Activated T-helper 2 cell treated with anti-CD3 and anti-CD28 coated beads, Interferon-gamma antibody, Interleukin-2, Interleukin-4, amounts not matched to agents 10 μg/mL and 5 μg/mL and 100 μg/mL, durations not matched to agents 14 hours and 24 hours and 36 hours (primary cell): ENCODE data around the gene CASQ1. TPM values are rescaled to one million over a fixed set of nuclear protein-coding genes. Genes with fewer than 3 reads are reported as not detected.

ENCODE experiments used
- DNase-seq: peaks from one replicate; pipeline ENCODE4 v3.0.0; 2021; ENCODE audit warnings: low spot score
- H3K27ac Mint-ChIP-seq: one replicate; pipeline ENCODE4 v1.8.0; 2021; ENCODE audit warnings: mixed read lengths
- H3K27me3 Mint-ChIP-seq: one replicate; pipeline ENCODE4 v1.8.0; 2021; ENCODE audit warnings: low read depth, mixed read lengths
- H3K36me3 Mint-ChIP-seq: one replicate; pipeline ENCODE4 v1.8.0; 2021; ENCODE audit warnings: low read depth, mixed read lengths
- H3K4me1 Mint-ChIP-seq: one replicate; pipeline ENCODE4 v1.8.0; 2021; ENCODE audit warnings: low read depth, mixed read lengths
- H3K4me3 Mint-ChIP-seq: one replicate; pipeline ENCODE4 v1.8.0; 2021; ENCODE audit warnings: low read depth, mild to moderate bottlenecking, moderate library complexity, mixed read lengths
- H3K9me3 Mint-ChIP-seq: one replicate; pipeline ENCODE4 v1.8.0; 2021; ENCODE audit warnings: mixed read lengths
- intact Hi-C: fragments of 100-400 bp; cut with micrococcal nuclease; formaldehyde crosslinking; loops from one replicate; pipeline ENCODE4 v1.15.1; 2023
- total RNA-seq: library from RNA; stranded (reverse); gene quantifications from 2 replicates; pipeline ENCODE4 v1.2.3, GENCODE V29; 2022

The CASQ1 gene
- total RNA-seq, 1 donor from 2014 or later: 0.37 TPM

DNA sequence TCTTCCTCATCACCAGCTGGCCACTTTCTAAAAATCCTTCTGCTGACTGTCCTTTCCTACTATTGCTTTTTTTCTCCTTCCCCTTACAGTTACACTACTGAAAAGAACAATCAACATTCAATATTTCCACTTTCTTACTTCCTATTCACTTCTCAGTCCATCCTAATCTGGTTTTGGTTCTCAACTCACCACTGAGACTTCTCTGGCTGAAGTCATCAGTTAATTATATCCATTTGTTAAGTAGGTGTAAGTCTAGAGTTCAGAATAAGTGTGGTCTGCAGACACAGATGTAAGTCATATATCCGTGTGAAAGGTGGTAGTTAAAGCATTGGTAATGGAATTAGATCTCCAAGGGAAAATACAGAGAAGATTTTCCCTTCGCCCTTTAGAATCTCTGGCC is 36.2 kb downstream of the CASQ1 start:
- H3K36me3 Mint-ChIP-seq: peaks cover 61% of the 10 kb centered on the region

DNA sequence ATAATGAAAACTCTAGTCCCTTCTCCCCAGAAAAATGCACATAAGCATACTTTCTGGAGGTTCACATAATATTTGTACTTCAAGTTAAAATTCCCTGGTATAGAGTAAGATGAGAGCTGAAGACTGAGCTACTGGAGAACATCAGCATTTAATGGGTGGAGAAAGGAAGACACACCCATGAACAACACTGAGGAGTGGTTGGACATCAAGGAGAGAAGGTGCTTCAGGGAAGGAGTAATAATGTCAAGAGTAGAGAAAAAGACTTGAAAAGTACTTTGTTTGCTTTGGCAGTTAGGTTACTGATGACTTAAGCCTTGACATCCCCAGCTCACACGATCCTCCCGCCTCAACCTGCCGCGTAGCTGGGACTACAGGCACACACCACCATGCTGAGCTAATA is 36.7 kb downstream of the CASQ1 start:
- no peaks in the 10 kb centered on the region for H3K9me3 Mint-ChIP-seq
- intact Hi-C loops: no loop called here
- H3K4me3 Mint-ChIP-seq: no peak overlapping the region

More for the DNA sequence above, 36.2 kb downstream of the CASQ1 start:
- Mint-ChIP-seq H3K27ac (no peak overlapping the region), H3K4me3 (no peak overlapping the region), H3K27me3 (no peaks in the 10 kb centered on the region), H3K4me1 (no peaks in the 10 kb centered on the region), H3K9me3 (no peaks in the 10 kb centered on the region)
- no peak for DNase-seq
- intact Hi-C loops: no loop called here

DNA sequence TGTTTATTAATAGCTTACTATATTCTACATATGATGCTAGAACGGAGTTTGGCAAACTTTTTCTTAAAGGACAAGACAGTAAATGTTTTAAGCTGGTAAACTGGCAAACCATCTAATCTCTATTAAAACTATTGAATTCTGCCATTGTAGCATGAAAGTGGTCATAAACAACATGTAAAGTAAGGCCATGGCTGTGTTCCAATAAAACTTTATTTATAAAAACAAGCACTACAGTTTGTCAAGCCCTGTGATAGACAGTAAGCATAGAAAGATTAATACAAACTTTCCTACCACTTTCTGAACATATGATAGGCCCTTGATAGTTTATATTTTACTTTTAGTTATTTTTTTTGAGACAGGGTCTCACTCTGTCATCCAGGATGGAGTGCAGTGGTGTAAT is 37.2 kb downstream of the CASQ1 start:
- no peaks in the 10 kb centered on the region for H3K9me3 Mint-ChIP-seq
- no peak overlapping the region for H3K4me3 Mint-ChIP-seq
- no peak overlapping the region for H3K27ac Mint-ChIP-seq
- intact Hi-C loops: no loop called here
- no peak for DNase-seq
- no peaks in the 10 kb centered on the region for H3K4me1 Mint-ChIP-seq
- H3K27me3 Mint-ChIP-seq: no peaks in the 10 kb centered on the region
- H3K36me3 Mint-ChIP-seq: peaks cover 56% of the 10 kb centered on the region

More for the DNA sequence above, 36.7 kb downstream of the CASQ1 start:
- H3K27ac Mint-ChIP-seq: no peak overlapping the region
- H3K4me1 Mint-ChIP-seq: no peaks in the 10 kb centered on the region
- no peak for DNase-seq
- peaks cover 61% of the 10 kb centered on the region for H3K36me3 Mint-ChIP-seq
- H3K27me3 Mint-ChIP-seq: no peaks in the 10 kb centered on the region

DNA sequence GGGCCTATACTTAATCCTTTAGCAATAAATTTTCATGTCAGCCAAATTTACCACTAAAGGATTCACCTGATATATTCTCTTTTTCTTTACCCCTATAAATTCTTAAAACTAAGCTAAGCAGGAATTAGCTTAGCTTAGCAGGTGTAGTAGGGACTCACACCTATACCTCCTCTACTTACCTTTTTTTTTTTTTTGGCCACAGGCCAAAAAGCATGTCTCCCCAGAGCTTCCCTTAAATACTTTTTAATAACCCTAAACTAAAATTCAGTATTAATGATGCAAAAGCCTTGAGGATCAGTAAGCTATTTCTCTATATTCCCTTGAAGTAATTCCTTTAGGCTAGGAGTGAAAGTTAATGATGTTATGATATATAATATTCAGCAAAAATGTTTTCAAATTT is 38.1 kb downstream of the CASQ1 start:
- Mint-ChIP-seq H3K9me3 (no peaks in the 10 kb centered on the region), H3K27ac (no peak overlapping the region), H3K27me3 (no peaks in the 10 kb centered on the region), H3K4me1 (no peaks in the 10 kb centered on the region), H3K4me3 (no peak overlapping the region), H3K36me3 (peaks cover 53% of the 10 kb centered on the region)
- no peak for DNase-seq
- intact Hi-C loops: no loop called here

DNA sequence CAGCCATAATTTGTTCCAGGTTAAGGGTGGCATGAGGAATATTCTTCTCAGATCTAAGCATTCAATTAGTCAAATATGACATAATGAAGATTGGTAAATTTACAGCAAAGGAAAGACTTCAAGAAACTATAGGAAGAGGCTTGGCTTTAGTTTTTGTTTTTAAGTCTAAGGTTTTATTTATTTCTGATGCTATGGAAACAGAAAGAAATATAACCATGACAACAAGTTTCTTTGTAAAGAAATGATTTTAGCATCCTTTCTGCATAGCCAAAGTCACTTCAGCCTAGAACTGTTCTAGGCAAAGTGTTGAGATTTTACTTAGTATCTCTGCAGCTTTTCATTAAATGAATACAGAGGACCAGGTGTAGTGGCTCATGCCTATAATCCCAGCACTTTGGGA is 42.5 kb downstream of the CASQ1 start:
- Mint-ChIP-seq H3K9me3 (no peaks in the 10 kb centered on the region), H3K27me3 (no peaks in the 10 kb centered on the region), H3K27ac (no peak overlapping the region), H3K36me3 (peaks cover 73% of the 10 kb centered on the region), H3K4me3 (no peak overlapping the region), H3K4me1 (peaks cover 12% of the 10 kb centered on the region)
- intact Hi-C loops: no loop called here
- DNase-seq: no peak

DNA sequence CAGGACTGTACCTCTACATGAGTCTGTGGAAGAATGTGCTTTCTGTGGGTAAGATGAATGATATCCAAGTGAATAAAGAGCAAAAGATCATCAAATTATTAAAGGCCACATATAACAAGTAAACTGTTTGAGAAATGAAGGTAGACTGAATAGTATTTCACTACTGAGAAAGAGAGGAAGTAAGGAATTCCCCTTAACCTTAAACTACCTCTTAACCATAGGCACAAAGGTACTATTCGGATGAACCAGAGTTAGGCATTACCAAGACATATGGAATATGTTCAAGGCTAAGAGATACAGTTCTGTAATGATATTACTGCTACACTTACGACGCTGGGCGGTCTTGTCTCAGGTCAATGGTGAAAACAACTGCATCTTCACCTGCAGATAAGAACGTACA is 46.4 kb downstream of the CASQ1 start:
- H3K27ac Mint-ChIP-seq: no peak overlapping the region
- intact Hi-C loops: no loop called here
- peaks cover 16% of the 10 kb centered on the region for H3K4me1 Mint-ChIP-seq
- peaks cover 69% of the 10 kb centered on the region for H3K36me3 Mint-ChIP-seq
- no peak overlapping the region for H3K4me3 Mint-ChIP-seq
- no peaks in the 10 kb centered on the region for H3K9me3 Mint-ChIP-seq
- DNase-seq: no peak
- no peaks in the 10 kb centered on the region for H3K27me3 Mint-ChIP-seq

DNA sequence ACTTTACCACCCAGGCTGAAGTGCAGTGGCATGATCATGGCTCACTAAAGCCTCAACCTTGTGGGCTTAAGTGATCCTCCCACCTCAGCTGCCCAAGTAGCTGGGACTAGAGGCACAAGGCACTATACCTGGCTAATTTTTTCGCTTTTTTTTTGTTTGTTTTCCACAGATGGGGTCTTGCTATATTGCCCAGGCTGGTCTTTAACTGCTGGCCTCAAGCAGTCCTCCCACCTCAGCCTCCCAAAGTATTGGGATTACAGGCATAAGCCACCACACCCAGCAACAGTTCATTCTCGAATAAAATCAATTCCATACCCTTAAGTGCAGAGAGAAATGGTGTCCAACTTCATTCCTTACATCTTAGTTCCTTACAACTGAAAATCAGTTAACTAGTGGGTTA is 47.2 kb downstream of the CASQ1 start:
- Mint-ChIP-seq H3K9me3 (no peaks in the 10 kb centered on the region), H3K27me3 (no peaks in the 10 kb centered on the region), H3K4me3 (no peak overlapping the region), H3K36me3 (peaks cover 67% of the 10 kb centered on the region), H3K27ac (no peak overlapping the region), H3K4me1 (peaks cover 16% of the 10 kb centered on the region)
- no peak for DNase-seq
- intact Hi-C loops: no loop called here

DNA sequence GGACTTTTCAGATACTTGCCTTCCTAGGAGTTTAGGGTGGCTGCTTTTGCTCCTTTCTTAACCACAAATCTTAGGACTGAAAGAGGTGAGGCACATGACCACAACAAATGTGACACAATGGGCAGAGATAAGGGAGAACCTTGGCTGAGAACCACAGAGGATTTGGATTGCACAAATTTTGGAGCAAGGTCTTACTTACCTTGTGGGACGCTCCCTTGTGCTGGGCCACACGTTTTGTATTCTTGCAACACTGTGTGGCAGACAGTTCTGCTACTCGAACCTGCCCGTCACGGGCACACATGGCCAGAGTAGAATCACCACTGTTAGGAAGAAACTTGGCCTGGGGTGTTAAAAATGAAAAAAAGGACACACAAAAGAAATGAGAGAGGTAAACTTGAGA is 48.0 kb downstream of the CASQ1 start:
- Mint-ChIP-seq H3K36me3 (peaks cover 67% of the 10 kb centered on the region), H3K27me3 (no peaks in the 10 kb centered on the region)

DNA sequence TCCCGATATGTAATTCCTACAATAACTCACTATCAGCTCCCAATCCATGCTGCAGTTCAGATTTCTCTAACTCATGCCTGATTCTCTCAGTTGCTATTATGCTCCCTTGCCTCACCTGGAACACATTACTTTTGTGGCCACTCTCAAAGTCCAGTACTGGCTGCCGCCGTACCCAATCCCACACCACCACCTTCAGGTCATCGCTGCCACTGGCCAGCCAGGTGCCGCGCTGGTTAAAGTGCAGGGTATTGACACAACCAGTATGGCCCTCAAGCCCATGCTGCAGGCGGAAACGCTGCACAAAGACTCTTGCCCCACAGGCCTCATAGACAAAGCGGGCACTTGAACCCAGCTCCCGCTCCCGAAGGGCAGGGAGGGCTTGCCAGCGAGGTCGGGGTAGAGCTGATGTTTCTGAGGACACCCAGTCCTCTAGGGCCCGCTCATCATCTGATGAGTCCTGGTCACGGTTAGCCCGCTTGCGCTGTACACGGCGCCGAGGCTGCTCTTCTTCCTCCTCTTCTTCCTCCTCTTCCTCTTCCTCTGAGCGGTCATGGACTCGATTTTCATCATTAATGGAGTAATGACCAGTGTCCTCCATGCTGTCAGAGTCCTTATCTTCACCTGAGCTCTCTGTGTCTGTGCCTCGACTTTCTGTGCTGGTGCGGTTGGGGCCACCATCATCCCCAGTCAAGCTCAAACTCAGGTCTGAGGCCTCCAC is 49.4 kb downstream of the CASQ1 start:
- H3K9me3 Mint-ChIP-seq: no peaks in the 10 kb centered on the region
- peaks cover 64% of the 10 kb centered on the region for H3K36me3 Mint-ChIP-seq
- peaks cover 9% of the 10 kb centered on the region for H3K4me1 Mint-ChIP-seq
- H3K27ac Mint-ChIP-seq: no peak overlapping the region
- intact Hi-C loops: no loop called here
- H3K27me3 Mint-ChIP-seq: no peaks in the 10 kb centered on the region
- no peak for DNase-seq
- no peak overlapping the region for H3K4me3 Mint-ChIP-seq

More for the DNA sequence above, 48.0 kb downstream of the CASQ1 start:
- H3K4me3 Mint-ChIP-seq: no peak overlapping the region
- H3K27ac Mint-ChIP-seq: no peak overlapping the region
- no peak for DNase-seq
- intact Hi-C loops: no loop called here
- H3K4me1 Mint-ChIP-seq: peaks cover 16% of the 10 kb centered on the region
- no peaks in the 10 kb centered on the region for H3K9me3 Mint-ChIP-seq

DNA sequence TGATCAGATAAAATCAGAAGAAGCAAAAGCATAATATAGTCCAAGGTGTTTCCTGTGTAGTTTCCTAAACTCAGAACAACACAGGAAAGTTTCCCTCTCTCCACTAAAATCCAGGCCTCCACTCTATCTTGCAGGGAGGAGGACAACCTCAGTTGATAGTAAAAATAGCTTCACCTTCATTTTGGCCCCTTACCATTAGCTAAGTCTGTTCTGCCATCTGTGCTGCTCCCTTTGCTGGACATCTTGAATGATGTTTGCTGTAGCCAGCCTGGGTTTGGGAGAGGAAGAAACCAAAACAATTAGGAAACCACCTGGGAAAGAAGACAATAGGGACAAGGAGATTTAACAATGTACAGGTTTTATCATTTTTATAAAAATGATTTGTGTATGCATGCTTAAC is 53.4 kb downstream of the CASQ1 start:
- Mint-ChIP-seq H3K4me3 (no peak overlapping the region), H3K4me1 (peaks cover 4% of the 10 kb centered on the region), H3K9me3 (no peaks in the 10 kb centered on the region), H3K36me3 (peaks cover 38% of the 10 kb centered on the region), H3K27me3 (no peaks in the 10 kb centered on the region), H3K27ac (no peak overlapping the region)
- intact Hi-C loops: no loop called here
- DNase-seq: no peak

DNA sequence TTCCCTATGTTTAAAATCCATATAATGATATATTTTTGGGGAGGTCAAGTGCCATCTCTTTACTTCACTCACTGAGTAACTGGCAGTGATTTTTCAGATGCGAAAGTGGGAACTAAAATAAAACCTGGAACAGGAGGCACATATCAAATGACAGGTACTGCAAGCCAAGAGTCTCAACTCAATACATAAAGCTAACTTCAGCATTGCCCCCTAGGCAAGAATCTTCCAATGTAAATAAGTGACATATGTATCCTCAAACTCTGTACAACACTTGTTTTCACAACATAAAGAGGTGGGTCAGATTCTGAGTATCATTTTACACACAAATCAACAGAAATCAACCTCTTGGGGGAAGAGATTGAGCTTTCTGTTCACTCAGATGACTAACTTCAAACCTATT is 53.8 kb downstream of the CASQ1 start:
- Mint-ChIP-seq H3K9me3 (no peaks in the 10 kb centered on the region), H3K4me3 (no peak overlapping the region), H3K36me3 (peaks cover 33% of the 10 kb centered on the region), H3K4me1 (peaks cover 4% of the 10 kb centered on the region), H3K27ac (no peak overlapping the region), H3K27me3 (no peaks in the 10 kb centered on the region)
- intact Hi-C loops: no loop called here
- DNase-seq: no peak

DNA sequence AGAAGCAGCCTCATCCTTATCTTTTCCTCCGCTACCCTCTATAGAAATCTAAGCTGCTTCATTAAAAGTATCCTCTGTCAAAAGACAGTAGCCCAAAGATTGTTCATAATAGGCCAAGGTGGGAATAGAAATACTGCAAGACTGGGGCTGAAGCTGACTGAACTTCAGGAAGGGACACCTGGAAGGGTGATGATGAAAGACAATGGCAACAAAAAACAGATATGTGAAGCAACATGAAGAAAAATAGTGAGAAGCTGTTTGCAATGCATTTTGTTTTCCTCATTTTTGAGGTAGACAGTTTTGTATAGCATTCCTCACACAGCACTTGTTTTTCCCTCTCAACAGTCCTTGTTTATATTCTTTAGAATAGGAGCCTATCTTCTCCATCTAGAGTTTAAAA is 55.1 kb downstream of the CASQ1 start:
- Mint-ChIP-seq H3K36me3 (peaks cover 22% of the 10 kb centered on the region), H3K9me3 (no peaks in the 10 kb centered on the region), H3K27ac (no peak overlapping the region), H3K4me1 (peaks cover 4% of the 10 kb centered on the region), H3K27me3 (no peaks in the 10 kb centered on the region), H3K4me3 (no peak overlapping the region)
- DNase-seq: no peak
- intact Hi-C loops: no loop called here

DNA sequence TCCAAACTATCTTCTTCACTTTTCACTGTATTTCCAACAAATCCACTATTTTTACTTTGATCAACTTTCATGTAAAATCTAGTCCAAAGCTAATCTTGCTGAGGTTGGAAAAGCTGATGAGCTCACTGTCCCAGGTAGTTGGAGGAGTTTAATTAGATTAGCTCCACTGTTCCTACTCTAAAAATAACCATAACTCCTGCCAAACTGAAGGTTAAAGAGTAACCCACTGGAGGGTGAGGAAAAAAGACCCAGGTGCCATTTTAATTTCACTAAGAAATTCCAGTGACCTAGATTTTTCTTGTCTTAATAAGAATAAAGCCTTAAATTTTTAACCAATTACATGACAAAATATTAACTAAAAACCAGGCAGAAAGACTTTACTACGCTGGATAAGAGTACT is 56.7 kb downstream of the CASQ1 start:
- DNase-seq: no peak
- Mint-ChIP-seq H3K27ac (no peak overlapping the region), H3K27me3 (no peaks in the 10 kb centered on the region), H3K4me3 (no peak overlapping the region), H3K36me3 (peaks cover 26% of the 10 kb centered on the region), H3K4me1 (peaks cover 10% of the 10 kb centered on the region), H3K9me3 (no peaks in the 10 kb centered on the region)
- intact Hi-C loops: no loop called here

DNA sequence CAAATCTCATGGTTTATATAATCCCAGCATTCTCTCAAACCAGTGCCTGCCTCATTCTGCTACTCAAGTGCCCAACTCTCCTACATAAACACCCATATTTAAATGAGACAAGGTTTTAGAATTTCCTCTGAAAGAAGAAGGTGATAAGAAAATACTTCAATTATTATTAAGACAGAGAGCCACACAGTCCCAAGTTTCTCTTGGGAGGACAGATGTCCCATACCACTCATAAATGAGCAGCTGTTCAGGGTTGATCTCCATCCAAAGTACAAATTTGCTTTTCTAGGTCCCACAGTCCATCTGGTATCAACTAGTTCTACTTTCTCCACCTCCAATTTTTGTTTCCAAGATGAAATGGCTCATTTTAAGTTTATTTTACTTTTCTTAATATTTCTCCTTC is 60.6 kb downstream of the CASQ1 start:
- Mint-ChIP-seq H3K27me3 (no peaks in the 10 kb centered on the region), H3K27ac (no peak overlapping the region), H3K36me3 (peaks cover 32% of the 10 kb centered on the region), H3K4me1 (peaks cover 14% of the 10 kb centered on the region), H3K4me3 (no peak overlapping the region), H3K9me3 (no peaks in the 10 kb centered on the region)
- intact Hi-C loops: loop anchor here (5.0 kb wide), 1 partner anchor 41 kb away; no protein-coding TSS in a partner anchor
- DNase-seq: no peak
